Measurements from ENCODE around the gene RPP21.

- TF ChIP-seq CTCF (conservative IDR thresholded peaks at IDR 0.05 in 1 of 2, IDR thresholded peaks at IDR 0.05 in 1 of 2; ENCODE audit: extremely low read depth in 1 of 2, insufficient read depth in 1 of 2, low read depth in 1 of 2, low read length in 2 of 2) (no peak), EZH2 (IDR thresholded peaks at IDR 0.05; ENCODE audit: borderline replicate concordance, low read length) (no peak)
Measured at GRCh38 chr6:30363459-30363858, 18.5 kb downstream of the RPP21 start.

Measured in mammary epithelial cell (primary cell).